ENCODE data around the gene PITX2.

PITX2 gene

GRCh38 chr4:110636171-110636679, 13.3 kb upstream of the PITX2 start:
- DNase-seq = no peak

DNA sequence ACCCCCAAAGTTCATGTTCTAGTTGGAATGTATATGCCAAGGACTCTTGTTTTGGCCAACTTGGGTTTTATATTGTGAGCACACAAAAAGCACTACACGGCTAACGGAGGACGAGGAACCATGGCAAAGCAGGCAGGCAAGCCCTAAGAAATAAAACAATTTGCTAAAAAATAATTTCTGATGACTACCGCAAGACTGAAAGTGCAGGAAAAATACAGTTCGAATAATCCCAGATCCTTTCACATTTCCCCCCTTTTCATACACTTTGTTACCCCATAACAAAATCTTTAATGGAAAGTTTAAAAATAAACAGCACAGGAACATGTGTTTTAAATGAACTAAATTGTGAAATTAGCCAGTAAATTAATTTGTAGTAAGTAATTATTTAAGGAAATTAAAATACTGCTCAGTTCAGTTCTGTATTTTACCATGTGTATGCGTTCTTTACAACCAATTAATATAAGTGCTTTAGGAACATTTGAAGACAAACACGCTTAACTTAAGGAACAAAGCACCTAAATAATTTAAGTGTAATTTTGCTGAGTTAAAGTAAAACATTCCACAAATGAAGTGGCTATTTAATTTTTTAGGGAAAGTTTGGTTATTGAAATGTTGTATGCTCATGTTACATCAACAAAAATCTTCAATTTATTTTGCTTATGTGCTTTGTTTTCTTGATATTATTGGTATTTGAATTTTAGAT, 12.4 kb upstream of the PITX2 start:
- no peak for DNase-seq

GRCh38 chr4:110634350-110635162, 11.7 kb upstream of the PITX2 start:
- DNase-seq = no peak

DNA sequence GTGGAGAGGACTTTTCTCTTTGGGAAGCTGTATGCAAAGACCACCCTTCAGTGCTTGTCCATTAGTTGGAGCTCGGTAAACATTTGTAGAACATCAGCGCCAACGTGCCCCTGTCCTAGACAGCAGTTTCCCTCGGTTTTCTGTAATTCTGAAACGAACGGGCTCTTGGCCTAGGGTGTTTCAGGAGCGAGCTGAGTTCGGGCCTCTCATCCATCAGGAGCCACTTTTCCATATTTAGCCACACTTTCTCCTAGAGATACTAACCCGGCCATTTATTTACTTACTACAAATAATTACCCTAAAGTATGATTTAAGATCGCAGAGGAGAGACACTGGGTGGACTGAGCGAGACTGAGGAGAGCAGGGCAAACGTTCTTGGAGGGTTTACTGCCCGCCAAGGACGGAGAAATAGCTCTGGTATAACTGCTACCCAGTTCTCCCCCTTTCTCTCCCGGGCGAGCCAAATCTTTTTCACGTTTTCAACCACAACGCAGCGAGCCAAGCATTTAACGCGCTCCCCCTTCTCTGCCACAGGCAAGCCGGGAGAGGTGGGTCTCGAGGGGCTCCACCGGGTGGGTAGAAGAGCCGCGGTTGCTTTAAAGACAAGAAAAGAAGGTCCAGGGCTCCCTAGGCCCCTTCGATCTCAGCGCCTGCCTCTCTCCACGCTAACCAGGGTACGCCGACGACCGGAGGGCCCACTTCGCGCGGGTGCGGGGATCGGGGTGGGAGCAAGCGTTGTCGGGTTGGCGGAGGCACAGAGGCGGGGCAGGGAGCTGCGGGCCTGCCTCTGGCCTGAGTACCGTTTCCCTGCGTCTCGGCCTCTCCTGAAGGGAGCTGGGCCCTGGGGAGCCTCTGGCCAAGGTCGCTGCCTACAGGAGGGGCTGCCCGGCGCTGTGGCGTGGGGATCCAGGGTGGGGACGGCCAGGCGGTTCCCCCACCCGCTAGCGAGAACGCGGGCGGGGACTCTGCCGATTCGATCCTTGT, 10.8 kb upstream of the PITX2 start:
- DNase-seq = no peak

GRCh38 chr4:110632506-110633357, 9.9 kb upstream of the PITX2 start:
- DNase-seq = no peak

DNA sequence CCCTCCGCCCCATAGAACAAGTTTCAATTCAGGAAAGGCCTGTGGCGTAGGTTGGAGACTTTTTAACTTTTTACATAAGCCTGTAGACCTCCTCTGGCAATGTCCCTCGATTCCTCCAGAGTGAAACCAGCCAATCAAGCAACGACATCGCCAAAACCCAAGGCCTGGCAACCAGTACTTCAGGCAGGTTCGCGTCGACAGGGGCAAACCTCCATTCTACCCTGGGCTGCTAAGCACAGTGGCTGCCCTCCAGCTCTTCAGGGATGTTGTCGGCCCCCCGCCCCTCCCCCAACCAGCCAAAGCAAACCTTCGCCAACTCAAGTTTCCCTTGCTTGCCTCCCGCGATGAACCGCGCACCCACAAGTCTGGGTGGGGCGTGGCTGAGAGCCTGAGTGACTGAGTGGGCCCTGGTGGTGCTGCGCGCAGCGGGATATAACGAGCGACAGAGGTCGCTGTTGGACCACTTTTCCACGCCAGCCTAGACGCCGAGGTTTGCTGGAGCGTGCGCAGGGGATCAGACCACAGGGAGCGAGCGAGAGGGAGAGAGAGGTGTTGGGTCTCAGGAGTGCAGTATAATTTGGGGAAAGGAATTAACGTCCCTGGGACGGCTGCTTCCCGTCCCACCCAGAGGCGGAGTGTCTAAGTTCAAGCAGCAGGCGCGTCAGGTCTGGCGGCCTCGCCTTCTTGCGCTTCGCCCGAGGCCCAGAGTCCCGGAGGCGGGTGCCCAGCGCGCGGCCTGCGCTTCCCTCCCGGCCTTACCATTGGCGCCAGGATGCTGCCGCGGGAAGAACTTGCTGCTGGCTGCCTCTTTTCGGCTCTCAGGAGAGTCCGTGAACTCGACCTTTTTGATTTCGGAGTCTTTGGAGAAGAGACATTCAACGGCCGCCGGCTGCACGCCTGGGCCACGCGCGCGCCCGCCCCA, 9.0 kb upstream of the PITX2 start:
- DNase-seq = no peak

- no peak for DNase-seq
Observed at GRCh38 chr4:110630688-110631402, 8.0 kb upstream of the PITX2 start.

GRCh38 chr4:110629780-110630687, 7.2 kb upstream of the PITX2 start:
- no peak for DNase-seq

DNA sequence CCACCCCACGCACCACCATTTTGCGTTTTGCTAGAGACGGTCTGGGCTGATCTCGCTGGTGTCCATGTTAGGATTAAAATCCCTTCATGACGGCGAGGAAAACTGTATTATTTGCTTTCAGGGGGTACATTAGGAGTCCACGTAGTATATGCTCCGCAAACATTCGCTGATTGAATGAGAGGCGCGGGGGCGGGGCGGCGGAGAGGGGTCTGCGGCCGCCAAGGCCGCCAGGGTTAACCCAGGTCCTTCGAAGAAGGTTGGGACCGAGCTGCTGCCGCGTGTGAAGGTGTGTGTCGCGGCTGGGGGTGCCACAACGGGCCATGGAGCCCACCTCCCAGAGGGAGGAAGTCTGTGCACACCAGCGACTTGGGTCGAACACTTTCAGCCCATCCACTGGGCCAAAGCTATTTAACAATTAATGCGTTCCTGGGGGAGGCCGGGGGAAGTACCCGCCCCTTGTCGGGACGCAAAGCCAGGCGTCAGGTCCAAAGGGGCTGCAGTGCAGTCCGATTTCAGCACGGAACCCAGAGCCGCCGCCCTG, 6.4 kb upstream of the PITX2 start:
- no peak for DNase-seq

- no peak for DNase-seq
Observed at GRCh38 chr4:110628663-110629213, 5.9 kb upstream of the PITX2 start.

DNA sequence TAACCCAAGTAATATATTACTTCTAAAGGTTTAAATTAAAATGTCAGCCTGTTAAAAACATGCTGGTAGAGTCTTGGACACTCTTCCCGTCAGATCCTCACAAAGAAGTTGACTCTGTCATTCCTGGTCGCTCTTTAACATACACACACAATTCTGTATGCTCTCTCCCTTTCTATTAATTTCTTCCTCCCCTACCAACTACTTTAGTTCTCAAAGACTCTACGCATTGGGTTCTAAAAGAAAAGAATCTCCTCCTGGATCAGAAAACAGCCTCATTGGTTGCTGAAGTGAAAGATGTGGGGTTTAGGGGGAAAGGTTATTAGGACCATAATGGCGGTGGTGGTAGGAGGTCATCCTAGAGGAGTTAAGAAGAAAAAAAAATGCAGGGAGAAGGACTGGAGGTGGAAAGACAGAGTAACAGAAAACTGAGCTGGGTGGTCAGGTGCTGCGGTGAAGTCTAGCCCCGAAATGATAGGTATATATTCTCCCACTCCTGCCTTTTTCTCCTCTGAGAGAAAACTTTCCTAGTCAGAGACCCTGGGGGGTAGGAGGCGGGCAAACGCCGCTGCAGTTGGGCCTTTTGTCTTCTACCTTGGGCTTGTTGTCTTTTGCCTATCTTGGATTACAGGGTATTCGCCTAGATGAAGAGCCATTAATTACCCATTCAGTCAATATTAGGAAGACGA, 5.2 kb upstream of the PITX2 start:
- DNase-seq = no peak

DNA sequence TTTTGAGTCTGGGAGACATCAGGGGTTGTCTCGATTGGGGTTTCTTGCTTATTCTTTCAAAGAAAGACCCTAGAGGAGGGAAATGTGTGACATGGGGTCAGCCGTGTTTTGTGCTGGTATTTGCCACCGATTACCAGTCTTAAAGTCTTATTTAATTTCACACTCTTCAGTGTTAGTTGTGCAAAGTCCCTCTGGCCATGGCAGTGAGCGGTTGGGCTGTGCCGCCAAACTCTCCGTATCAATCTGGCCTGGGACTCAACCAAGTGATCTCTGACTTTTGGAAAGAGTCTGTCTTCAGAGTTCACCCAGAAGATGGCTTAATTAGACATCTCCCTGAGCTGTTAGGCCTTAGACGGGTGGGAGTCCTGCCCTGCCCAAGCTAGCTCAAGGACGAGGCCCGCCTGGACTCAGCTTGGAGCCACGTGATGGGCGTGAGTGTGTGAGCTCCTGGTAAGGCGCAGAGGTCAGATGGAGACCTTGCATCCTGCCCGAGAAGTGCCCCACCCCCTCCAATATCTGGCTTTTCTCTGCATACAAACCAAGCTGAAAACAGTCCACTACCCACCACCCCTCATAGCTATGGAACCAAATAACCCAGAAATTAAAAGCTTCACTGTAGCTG, 3.8 kb upstream of the PITX2 start:
- no peak for DNase-seq

- no peak for DNase-seq
Observed at GRCh38 chr4:110625576-110626257, 2.8 kb upstream of the PITX2 start.

- DNase-seq = no peak
Observed at GRCh38 chr4:110624904-110625494, 2.1 kb upstream of the PITX2 start.

DNA sequence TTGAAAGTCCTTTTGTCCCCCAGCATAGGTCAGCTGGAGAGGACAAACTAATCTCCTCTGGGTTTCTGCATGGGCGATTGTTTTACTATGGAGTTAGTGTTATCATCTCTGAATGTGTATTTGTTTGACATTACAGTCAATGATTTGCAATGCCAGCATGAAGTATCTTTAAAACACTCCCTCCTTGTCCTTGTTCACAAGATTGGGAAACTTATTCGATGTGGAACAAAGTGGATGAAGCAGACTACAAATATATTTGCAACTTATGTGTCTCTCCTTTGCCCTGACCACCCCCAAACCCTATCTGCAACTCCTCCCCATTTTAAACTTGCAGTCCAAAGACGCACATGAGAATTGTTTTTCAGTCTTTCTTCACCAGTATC, 1.5 kb upstream of the PITX2 start:
- no peak for DNase-seq

GRCh38 chr4:110623718-110624397, 981 bp upstream of the PITX2 start:
- DNase-seq = no peak

All from T1000 (cell line).